ENCODE results near the gene SS18.

GRCh38 chr18:26005950-26006349 lies 84.5 kb downstream of the SS18 start:
- TF ChIP-seq CTCF (IDR thresholded peaks at IDR 0.05; ENCODE audit: low read depth, low read length, poor library complexity, severe bottlenecking) (no peak), EZH2phosphoT487 (IDR thresholded peaks at IDR 0.05; ENCODE audit: borderline replicate concordance, low read length) (no peak)

All from DOHH2 (cell line).